Loucy (cell line): Measurements from ENCODE around the gene PIP5K1A.

Experiments used
- H2AFZ ChIP-seq: fragments of 200-600 bp; sonication (generic); 2 replicates; pipeline ENCODE4 v1.6.0; 2016; ENCODE audit warnings: antibody characterized with exemption, mild to moderate bottlenecking, low read length, moderate library complexity
- H3F3A ChIP-seq: fragments of 200-600 bp; 2 replicates; pipeline ENCODE4 v1.6.0; 2016; ENCODE audit warnings: antibody characterized with exemption, low read depth, mild to moderate bottlenecking
- H3K27me3 ChIP-seq: fragments of 200-600 bp; sonication (generic); 2 replicates; pipeline ENCODE4 v1.6.1; 2014; ENCODE audit warnings: low read length, mild to moderate bottlenecking; ENCODE audit not compliant: insufficient read depth, poor library complexity, severe bottlenecking
- H3K36me3 ChIP-seq: fragments of 200-600 bp; sonication (generic); 2 replicates; pipeline ENCODE4 v1.6.1; 2016; ENCODE audit warnings: low read length; ENCODE audit not compliant: insufficient read depth
- H3K4me1 ChIP-seq: fragments of 200-600 bp; sonication (generic); 2 replicates; pipeline ENCODE4 v1.5.1; 2014; ENCODE audit warnings: low read length, mild to moderate bottlenecking; ENCODE audit not compliant: insufficient read depth, poor library complexity, severe bottlenecking
- H3K4me2 ChIP-seq: fragments of 200-600 bp; sonication (generic); 2 replicates; pipeline ENCODE4 v1.6.0; 2014; ENCODE audit warnings: antibody characterized with exemption, low read length, low read depth, mild to moderate bottlenecking; ENCODE audit not compliant: poor library complexity, severe bottlenecking
- H3K4me3 ChIP-seq: fragments of 200-600 bp; sonication (generic); 2 replicates; pipeline ENCODE4 v1.5.1; 2014; ENCODE audit warnings: low read length, mild to moderate bottlenecking, mixed read lengths; ENCODE audit not compliant: poor library complexity, severe bottlenecking
- H3K79me2 ChIP-seq: fragments of 200-600 bp; sonication (generic); 2 replicates; pipeline ENCODE4 v1.6.1; 2014; ENCODE audit warnings: low read length; ENCODE audit not compliant: insufficient read depth
- H3K9ac ChIP-seq: fragments of 200-600 bp; sonication (generic); 2 replicates; pipeline ENCODE4 v1.6.0; 2014; ENCODE audit warnings: mild to moderate bottlenecking, low read depth, low read length, moderate library complexity; ENCODE audit not compliant: poor library complexity, severe bottlenecking
- H3K9me2 ChIP-seq: fragments of 200-600 bp; sonication (generic); replicated peaks from 2 replicates; pipeline ENCODE4 v1.6.1; 2016; ENCODE audit warnings: low read depth, low read length, mixed read lengths
- H3K9me3 ChIP-seq: fragments of 200-600 bp; sonication (generic); 2 replicates; pipeline ENCODE4 v1.6.1; 2014; ENCODE audit warnings: mild to moderate bottlenecking, antibody characterized with exemption, low read length, low read depth; ENCODE audit not compliant: insufficient read depth
- H4K20me1 ChIP-seq: fragments of 200-600 bp; sonication (generic); 2 replicates; pipeline ENCODE4 v1.6.0; 2014; ENCODE audit warnings: antibody characterized with exemption, low read length, mild to moderate bottlenecking; ENCODE audit not compliant: insufficient read depth, poor library complexity, severe bottlenecking
- EZH2phosphoT487 ChIP-seq: fragments of 200-600 bp; IDR thresholded peaks from 2 replicates; pipeline ENCODE4 v1.6.1; 2018; ENCODE audit warnings: antibody characterized with exemption, mild to moderate bottlenecking, moderate library complexity, borderline replicate concordance
- TF ChIP-seq, protein P1 (sequence below): fragments of 200-600 bp; sonication (generic); conservative IDR thresholded peaks from 2 replicates; pipeline ENCODE4 v1.5.1; 2014; ENCODE audit warnings: mild to moderate bottlenecking, antibody characterized with exemption, low read length

PIP5K1A gene

GRCh38 chr1:151289991-151290708 is 91.8 kb downstream of the PIP5K1A start:
- Histone ChIP-seq H3K36me3 (peaks cover 82% of the 10 kb centered on the region; the same call in 1 of the 2 replicates), H3K4me3 (no peak overlapping the region), H3K4me2 (no peak overlapping the region), H3K9ac (no peak overlapping the region), H3K4me1 (no peaks in the 10 kb centered on the region), H4K20me1 (peaks cover 10% of the 10 kb centered on the region), H3F3A (no peaks in the 10 kb centered on the region), H3K9me2 (no peaks in the 10 kb centered on the region), H3K27me3 (no peaks in the 10 kb centered on the region), H2AFZ (no peak overlapping the region), H3K79me2 (peaks cover 15% of the 10 kb centered on the region; the same call in 1 of the 2 replicates), H3K9me3 (no peaks in the 10 kb centered on the region)
- TF ChIP-seq, protein P1, sequence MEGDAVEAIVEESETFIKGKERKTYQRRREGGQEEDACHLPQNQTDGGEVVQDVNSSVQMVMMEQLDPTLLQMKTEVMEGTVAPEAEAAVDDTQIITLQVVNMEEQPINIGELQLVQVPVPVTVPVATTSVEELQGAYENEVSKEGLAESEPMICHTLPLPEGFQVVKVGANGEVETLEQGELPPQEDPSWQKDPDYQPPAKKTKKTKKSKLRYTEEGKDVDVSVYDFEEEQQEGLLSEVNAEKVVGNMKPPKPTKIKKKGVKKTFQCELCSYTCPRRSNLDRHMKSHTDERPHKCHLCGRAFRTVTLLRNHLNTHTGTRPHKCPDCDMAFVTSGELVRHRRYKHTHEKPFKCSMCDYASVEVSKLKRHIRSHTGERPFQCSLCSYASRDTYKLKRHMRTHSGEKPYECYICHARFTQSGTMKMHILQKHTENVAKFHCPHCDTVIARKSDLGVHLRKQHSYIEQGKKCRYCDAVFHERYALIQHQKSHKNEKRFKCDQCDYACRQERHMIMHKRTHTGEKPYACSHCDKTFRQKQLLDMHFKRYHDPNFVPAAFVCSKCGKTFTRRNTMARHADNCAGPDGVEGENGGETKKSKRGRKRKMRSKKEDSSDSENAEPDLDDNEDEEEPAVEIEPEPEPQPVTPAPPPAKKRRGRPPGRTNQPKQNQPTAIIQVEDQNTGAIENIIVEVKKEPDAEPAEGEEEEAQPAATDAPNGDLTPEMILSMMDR: no peak
- TF ChIP-seq EZH2phosphoT487: no peak

DNA sequence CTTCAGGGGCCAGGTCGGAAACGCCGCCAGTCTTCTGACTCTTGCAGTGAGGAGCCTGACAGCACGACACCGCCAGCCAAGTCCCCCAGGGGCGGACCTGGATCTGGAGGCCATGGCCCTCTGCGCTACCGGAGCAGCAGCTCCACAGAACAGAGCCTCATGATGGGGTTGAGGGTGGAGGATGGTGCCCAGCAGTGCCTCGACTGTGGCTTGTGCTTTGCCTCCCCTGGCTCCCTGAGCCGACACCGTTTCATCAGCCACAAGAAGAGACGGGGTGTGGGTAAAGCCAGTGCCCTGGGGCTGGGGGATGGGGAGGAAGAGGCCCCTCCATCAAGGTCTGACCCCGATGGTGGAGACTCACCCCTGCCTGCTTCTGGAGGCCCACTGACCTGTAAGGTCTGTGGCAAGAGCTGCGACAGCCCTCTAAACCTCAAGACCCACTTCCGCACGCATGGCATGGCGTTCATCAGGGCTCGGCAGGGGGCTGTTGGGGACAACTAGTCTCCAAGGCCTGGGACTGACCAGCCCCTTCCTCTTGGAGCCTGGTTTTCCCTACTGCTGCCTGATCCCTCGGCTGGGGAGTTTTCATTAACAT is 92.5 kb downstream of the PIP5K1A start:
- H3F3A ChIP-seq: no peaks in the 10 kb centered on the region
- H3K9ac ChIP-seq: no peak overlapping the region
- H3K79me2 ChIP-seq: peaks cover 12% of the 10 kb centered on the region; the same call in 1 of the 2 replicates
- peaks cover 88% of the 10 kb centered on the region; the same call in 1 of the 2 replicates for H3K36me3 ChIP-seq
- H4K20me1 ChIP-seq: peaks cover 10% of the 10 kb centered on the region
- no peaks in the 10 kb centered on the region for H3K27me3 ChIP-seq
- no peak overlapping the region for H3K4me3 ChIP-seq
- H2AFZ ChIP-seq: no peak overlapping the region
- no peak for TF ChIP-seq EZH2phosphoT487
- TF ChIP-seq, protein P1: no peak
- no peaks in the 10 kb centered on the region for H3K4me1 ChIP-seq
- H3K9me2 ChIP-seq: no peaks in the 10 kb centered on the region
- H3K4me2 ChIP-seq: no peak overlapping the region
- H3K9me3 ChIP-seq: no peaks in the 10 kb centered on the region

- H3K4me3 ChIP-seq: no peak overlapping the region
- no peaks in the 10 kb centered on the region for H3K9me3 ChIP-seq
- H3K36me3 ChIP-seq: peaks cover 79% of the 10 kb centered on the region; the same call in 1 of the 2 replicates
- no peak overlapping the region for H2AFZ ChIP-seq
- peaks cover 6% of the 10 kb centered on the region for H4K20me1 ChIP-seq
- H3K4me1 ChIP-seq: no peaks in the 10 kb centered on the region
- TF ChIP-seq, protein P1: no peak; the same call in 1 of the 2 replicates
- no peak for TF ChIP-seq EZH2phosphoT487
- H3K79me2 ChIP-seq: 0 out of 2 replicates have a peak, but pooled peaks cover 6% of the 10 kb centered on the region
- H3K9me2 ChIP-seq: no peaks in the 10 kb centered on the region
- H3K27me3 ChIP-seq: no peaks in the 10 kb centered on the region
- no peak overlapping the region for H3K9ac ChIP-seq
- H3K4me2 ChIP-seq: no peak overlapping the region
- no peaks in the 10 kb centered on the region for H3F3A ChIP-seq
These were observed 94.1 kb downstream of the PIP5K1A start for GRCh38 chr1:151292207-151293030.
